ENCODE results near the gene MMD2.

DNA sequence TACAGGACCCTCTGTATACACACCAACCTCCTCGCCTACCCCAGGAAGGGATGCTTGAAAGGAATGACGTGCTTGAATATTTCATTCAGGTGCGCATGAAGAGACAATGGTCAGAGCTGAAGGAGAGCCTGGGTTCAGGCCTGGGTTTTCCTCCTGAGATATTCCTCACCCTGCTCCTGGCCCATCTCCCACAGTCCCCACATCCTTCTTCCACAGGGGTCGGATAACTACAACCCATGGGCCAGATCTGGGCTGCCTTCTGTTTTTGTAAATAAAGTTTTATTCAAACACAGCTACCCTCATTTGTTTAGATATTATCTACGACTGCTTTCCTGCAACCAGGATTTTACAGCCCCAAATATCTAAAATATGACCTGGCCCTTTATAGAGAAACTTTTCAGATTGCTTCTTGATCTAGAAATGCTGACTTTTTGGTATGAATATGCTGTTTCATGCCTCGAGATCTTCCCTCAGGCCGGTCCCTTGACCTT, 73.6 kb downstream of the MMD2 start:
- TF ChIP-seq, protein P1, sequence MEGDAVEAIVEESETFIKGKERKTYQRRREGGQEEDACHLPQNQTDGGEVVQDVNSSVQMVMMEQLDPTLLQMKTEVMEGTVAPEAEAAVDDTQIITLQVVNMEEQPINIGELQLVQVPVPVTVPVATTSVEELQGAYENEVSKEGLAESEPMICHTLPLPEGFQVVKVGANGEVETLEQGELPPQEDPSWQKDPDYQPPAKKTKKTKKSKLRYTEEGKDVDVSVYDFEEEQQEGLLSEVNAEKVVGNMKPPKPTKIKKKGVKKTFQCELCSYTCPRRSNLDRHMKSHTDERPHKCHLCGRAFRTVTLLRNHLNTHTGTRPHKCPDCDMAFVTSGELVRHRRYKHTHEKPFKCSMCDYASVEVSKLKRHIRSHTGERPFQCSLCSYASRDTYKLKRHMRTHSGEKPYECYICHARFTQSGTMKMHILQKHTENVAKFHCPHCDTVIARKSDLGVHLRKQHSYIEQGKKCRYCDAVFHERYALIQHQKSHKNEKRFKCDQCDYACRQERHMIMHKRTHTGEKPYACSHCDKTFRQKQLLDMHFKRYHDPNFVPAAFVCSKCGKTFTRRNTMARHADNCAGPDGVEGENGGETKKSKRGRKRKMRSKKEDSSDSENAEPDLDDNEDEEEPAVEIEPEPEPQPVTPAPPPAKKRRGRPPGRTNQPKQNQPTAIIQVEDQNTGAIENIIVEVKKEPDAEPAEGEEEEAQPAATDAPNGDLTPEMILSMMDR (conservative IDR thresholded peaks at IDR 0.05; ENCODE audit: low read depth, low read length): no peak
- no peak for TF ChIP-seq EZH2 (IDR thresholded peaks at IDR 0.05; ENCODE audit: low read length, unreplicated experiment)
